ENCODE measurements around the gene SELENOH. TPM values are rescaled to one million over a fixed set of nuclear protein-coding genes. Genes with fewer than 3 reads are reported as not detected.
A peak's percentile ranks its signal among the peaks of the same experiment; 100 is the strongest.

SELENOH gene
- total and polyA plus RNA-seq, 9 of the 15 experiments (the other 6 are each of a cell fraction or from before 2014, with no cell fraction given), result 16.6 to 299 (median 118) TPM

GRCh38 chr11:57764972-57765371 is 23.7 kb downstream of the SELENOH start (continued):
- TF ChIP-seq THAP12 (CRISPR knock-in tag; IDR thresholded peaks at IDR 0.05) (no peak), E2F1 (CRISPR knock-in tag; IDR thresholded peaks at IDR 0.05) (no peak), ZNF146 (CRISPR knock-in tag; IDR thresholded peaks at IDR 0.05; ENCODE audit: unreplicated experiment) (no peak), ZNF395 (CRISPR knock-in tag; IDR thresholded peaks at IDR 0.05) (no peak), SOX6 (IDR thresholded peaks at IDR 0.05) (peak; percentile 64), CLOCK (CRISPR knock-in tag; IDR thresholded peaks at IDR 0.05; ENCODE audit: borderline replicate concordance) (no peak), PRPF4 (IDR thresholded peaks at IDR 0.05; ENCODE audit: insufficient read depth, low read depth, low read length, poor library complexity, severe bottlenecking) (no peak), CHD4 (IDR thresholded peaks at IDR 0.05; ENCODE audit: insufficient read depth, insufficient replicate concordance, low read depth, low read length, poor library complexity, severe bottlenecking) (no peak), ID3 (CRISPR knock-in tag; IDR thresholded peaks at IDR 0.05) (no peak), ID3 (tag; IDR thresholded peaks at IDR 0.05) (no peak), MEIS2 (IDR thresholded peaks at IDR 0.05; ENCODE audit: partially characterized antibody) (no peak), FOXK2 (conservative IDR thresholded peaks at IDR 0.05 in 1 of 2, IDR thresholded peaks at IDR 0.05 in 1 of 2; ENCODE audit: low read depth in 2 of 2) (no peak), NBN (IDR thresholded peaks at IDR 0.05; ENCODE audit: low read depth) (no peak), ZNF655 (CRISPR knock-in tag; IDR thresholded peaks at IDR 0.05) (no peak), HNRNPL (IDR thresholded peaks at IDR 0.05; ENCODE audit: low read depth, low read length) (no peak), EHMT2 (IDR thresholded peaks at IDR 0.05) (no peak), JUND (IDR thresholded peaks at IDR 0.05; ENCODE audit: borderline replicate concordance, low read depth, low read length) (no peak; the same call in 1 of the 2 replicates), JUND (tag; IDR thresholded peaks at IDR 0.05; ENCODE audit: borderline replicate concordance, low read depth, low read length) (no peak), SLC30A9 (CRISPR knock-in tag; IDR thresholded peaks at IDR 0.05) (no peak)

Data from K562 (cell line).